Measurements from ENCODE around the gene CAMK2G. TPM values are rescaled to one million over a fixed set of nuclear protein-coding genes. Genes with fewer than 3 reads are reported as not detected.

Gene CAMK2G
- total RNA-seq, 2 donors from 2014 or later = 20.9 to 21.7 TPM

DNA sequence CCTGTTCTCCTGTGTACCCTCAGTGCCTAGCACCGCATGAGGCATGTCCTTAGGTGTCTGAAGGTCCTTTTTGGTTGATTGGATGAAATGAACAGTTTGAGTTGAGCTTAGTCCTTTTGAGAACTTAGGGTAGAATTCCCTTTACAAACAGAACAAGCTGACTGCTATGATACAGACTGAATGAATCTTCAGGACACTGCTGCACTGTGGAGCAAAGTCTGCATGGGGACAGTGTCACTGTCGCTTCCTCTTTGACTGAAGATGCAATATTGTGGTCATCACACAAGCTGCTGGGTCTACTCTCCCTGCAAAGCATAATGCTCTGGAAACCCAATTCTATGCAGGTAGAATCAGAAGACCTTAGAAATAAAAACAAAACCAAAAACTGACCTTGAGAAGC is 28.0 kb upstream of the CAMK2G start:
- 89 to 98% methylated on average over 1 to 2 of the region's 2 CpGs for WGBS, 2 experiments (ENCODE audit: insufficient coverage in 1 of 2, insufficient read length in 1 of 2)
- DNase-seq = no peak
- Histone ChIP-seq H3K9me3 (ENCODE audit: control insufficient read depth, low read length) (no peaks in the 10 kb centered on the region), H3K36me3 (ENCODE audit: control insufficient read depth, insufficient read depth, low read length) (no peaks in the 10 kb centered on the region), H3K4me3 (ENCODE audit: low read length) (no peak overlapping the region), H3K4me1 (ENCODE audit: control insufficient read depth, insufficient read depth, low read length) (peaks cover 2% of the 10 kb centered on the region), H3K9ac (ENCODE audit: extremely low read depth, low read length, poor library complexity, severe bottlenecking) (no peak overlapping the region), H3K27me3 (ENCODE audit: control insufficient read depth, insufficient read depth, low read length, poor library complexity, severe bottlenecking) (no peaks in the 10 kb centered on the region), H3K27ac (ENCODE audit: low read depth, low read length) (no peak overlapping the region)
- Mint-ChIP-seq H3K9me3 (no peaks in the 10 kb centered on the region), H3K4me1 (peaks cover 8% of the 10 kb centered on the region), H3K4me3 (no peak overlapping the region), H3K27me3 (ENCODE audit: insufficient read depth) (peaks cover 21% of the 10 kb centered on the region), H3K36me3 (ENCODE audit: low read depth) (no peaks in the 10 kb centered on the region), H3K27ac (no peak overlapping the region)
- TF ChIP-seq, protein P1, sequence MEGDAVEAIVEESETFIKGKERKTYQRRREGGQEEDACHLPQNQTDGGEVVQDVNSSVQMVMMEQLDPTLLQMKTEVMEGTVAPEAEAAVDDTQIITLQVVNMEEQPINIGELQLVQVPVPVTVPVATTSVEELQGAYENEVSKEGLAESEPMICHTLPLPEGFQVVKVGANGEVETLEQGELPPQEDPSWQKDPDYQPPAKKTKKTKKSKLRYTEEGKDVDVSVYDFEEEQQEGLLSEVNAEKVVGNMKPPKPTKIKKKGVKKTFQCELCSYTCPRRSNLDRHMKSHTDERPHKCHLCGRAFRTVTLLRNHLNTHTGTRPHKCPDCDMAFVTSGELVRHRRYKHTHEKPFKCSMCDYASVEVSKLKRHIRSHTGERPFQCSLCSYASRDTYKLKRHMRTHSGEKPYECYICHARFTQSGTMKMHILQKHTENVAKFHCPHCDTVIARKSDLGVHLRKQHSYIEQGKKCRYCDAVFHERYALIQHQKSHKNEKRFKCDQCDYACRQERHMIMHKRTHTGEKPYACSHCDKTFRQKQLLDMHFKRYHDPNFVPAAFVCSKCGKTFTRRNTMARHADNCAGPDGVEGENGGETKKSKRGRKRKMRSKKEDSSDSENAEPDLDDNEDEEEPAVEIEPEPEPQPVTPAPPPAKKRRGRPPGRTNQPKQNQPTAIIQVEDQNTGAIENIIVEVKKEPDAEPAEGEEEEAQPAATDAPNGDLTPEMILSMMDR (conservative IDR thresholded peaks at IDR 0.05) = no peak

DNA sequence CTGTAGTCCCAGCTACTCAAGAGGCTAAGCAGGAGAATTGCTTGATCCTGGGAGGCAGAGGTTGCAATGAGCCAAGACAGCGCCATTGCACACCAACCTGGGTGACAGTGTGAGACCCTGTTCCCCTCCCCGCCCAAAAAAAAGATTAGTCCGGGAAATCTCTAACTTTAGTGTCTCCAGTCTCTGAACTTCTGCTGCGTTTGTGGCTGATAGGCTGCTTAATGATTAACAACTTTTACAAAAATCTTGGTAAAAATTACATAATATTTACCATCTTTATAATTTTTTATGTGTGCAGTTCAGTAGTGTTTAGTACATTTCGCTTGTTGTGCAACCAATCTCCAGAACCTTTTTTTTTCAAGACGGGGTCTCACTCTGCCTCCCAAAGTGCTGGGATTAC is 26.9 kb upstream of the CAMK2G start:
- Histone ChIP-seq H3K9me3 (ENCODE audit: control insufficient read depth, low read length) (no peaks in the 10 kb centered on the region), H3K36me3 (ENCODE audit: control insufficient read depth, insufficient read depth, low read length) (no peaks in the 10 kb centered on the region), H3K4me3 (ENCODE audit: low read length) (no peak overlapping the region), H3K4me1 (ENCODE audit: control insufficient read depth, insufficient read depth, low read length) (no peaks in the 10 kb centered on the region), H3K27ac (ENCODE audit: low read depth, low read length) (no peak overlapping the region), H3K27me3 (ENCODE audit: control insufficient read depth, insufficient read depth, low read length, poor library complexity, severe bottlenecking) (no peaks in the 10 kb centered on the region), H3K9ac (ENCODE audit: extremely low read depth, low read length, poor library complexity, severe bottlenecking) (no peak overlapping the region)
- Mint-ChIP-seq H3K36me3 (ENCODE audit: low read depth) (no peaks in the 10 kb centered on the region), H3K27me3 (ENCODE audit: insufficient read depth) (peaks cover 19% of the 10 kb centered on the region), H3K9me3 (no peaks in the 10 kb centered on the region), H3K27ac (no peak overlapping the region), H3K4me3 (no peak overlapping the region), H3K4me1 (no peaks in the 10 kb centered on the region)
- TF ChIP-seq, protein P1 (conservative IDR thresholded peaks at IDR 0.05) = no peak
- WGBS, 2 experiments (ENCODE audit: insufficient coverage in 1 of 2, insufficient read length in 1 of 2) = 75 to 80% methylated on average over 4 to 6 of the region's 6 CpGs
- no peak for DNase-seq

DNA sequence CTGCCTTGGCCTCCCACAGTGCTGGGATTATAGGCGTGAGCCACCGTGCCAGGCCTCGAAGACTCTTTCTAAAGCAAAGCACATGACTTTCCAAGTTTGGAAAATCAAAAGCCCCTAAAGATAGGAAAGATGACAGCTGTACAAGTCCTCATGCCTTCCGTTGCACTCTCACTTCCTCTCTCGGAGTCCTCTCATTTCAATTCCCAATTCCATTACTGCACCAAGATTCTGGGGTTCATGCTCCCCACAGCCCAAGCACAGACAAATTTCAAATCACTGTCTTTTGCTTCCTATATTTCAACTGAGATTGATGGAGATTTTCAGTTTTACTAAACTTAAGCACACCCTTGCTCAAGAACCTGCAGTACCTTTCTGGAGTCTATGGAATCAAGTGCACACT is 25.7 kb upstream of the CAMK2G start:
- H3K27me3 Mint-ChIP-seq (ENCODE audit: insufficient read depth) = peaks cover 19% of the 10 kb centered on the region
- 92% methylated on average over 5 of the region's 5 CpGs for WGBS, 2 experiments (ENCODE audit: insufficient coverage in 1 of 2, insufficient read length in 1 of 2)

More for the DNA sequence above, 25.7 kb upstream of the CAMK2G start:
- Histone ChIP-seq H3K4me3 (ENCODE audit: low read length) (no peak overlapping the region), H3K9ac (ENCODE audit: extremely low read depth, low read length, poor library complexity, severe bottlenecking) (no peak overlapping the region), H3K27me3 (ENCODE audit: control insufficient read depth, insufficient read depth, low read length, poor library complexity, severe bottlenecking) (no peaks in the 10 kb centered on the region), H3K36me3 (ENCODE audit: control insufficient read depth, insufficient read depth, low read length) (no peaks in the 10 kb centered on the region), H3K27ac (ENCODE audit: low read depth, low read length) (no peak overlapping the region), H3K4me1 (ENCODE audit: control insufficient read depth, insufficient read depth, low read length) (no peaks in the 10 kb centered on the region), H3K9me3 (ENCODE audit: control insufficient read depth, low read length) (no peaks in the 10 kb centered on the region)
- Mint-ChIP-seq H3K4me3 (no peak overlapping the region), H3K9me3 (no peaks in the 10 kb centered on the region), H3K36me3 (ENCODE audit: low read depth) (no peaks in the 10 kb centered on the region), H3K4me1 (no peaks in the 10 kb centered on the region), H3K27ac (no peak overlapping the region)
- no peak for DNase-seq
- TF ChIP-seq, protein P1 (conservative IDR thresholded peaks at IDR 0.05) = no peak

Measured in endodermal cell (in vitro differentiated cells).